Measurements from ENCODE around the gene GKN2. TPM values are rescaled to one million over a fixed set of nuclear protein-coding genes. Genes with fewer than 3 reads are reported as not detected.
"Not testable (repeated sequence)": the region's sequence is repeated elsewhere in the genome, so short reads cannot be mapped to it uniquely, and the experiment has no call there.

Gene GKN2
- total RNA-seq, 1 donor from 2014 or later: not detected

GRCh38 chr2:68900496-68901198 lies 52.0 kb downstream of the GKN2 start:
- FAIRE-seq: no peak
- no peak for DNase-seq (ENCODE audit: low spot score in 2 of 2)

- not testable (repeated sequence) for DNase-seq (ENCODE audit: low spot score in 2 of 2); FAIRE-seq
Observed at GRCh38 chr2:68895981-68896380, 56.7 kb downstream of the GKN2 start.

Other genes starting within 250 kb of the GKN2 start
- 1.2 TPM for gene ARHGAP25, start 218.1 kb downstream of the GKN2 start, total RNA-seq
- gene BMP10, start 81.5 kb downstream of the GKN2 start, total RNA-seq: not detected
- gene GKN1, start 21.7 kb upstream of the GKN2 start, total RNA-seq: not detected
- 8.2 TPM for gene ANTXR1, start 60.3 kb upstream of the GKN2 start, total RNA-seq

Data from frontal cortex (tissue), 4 donors.